ENCODE results near the gene PDHX.
"Not testable (repeated sequence)": the region's sequence is repeated elsewhere in the genome, so short reads cannot be mapped to it uniquely, and the experiment has no call there.

The PDHX gene

DNA sequence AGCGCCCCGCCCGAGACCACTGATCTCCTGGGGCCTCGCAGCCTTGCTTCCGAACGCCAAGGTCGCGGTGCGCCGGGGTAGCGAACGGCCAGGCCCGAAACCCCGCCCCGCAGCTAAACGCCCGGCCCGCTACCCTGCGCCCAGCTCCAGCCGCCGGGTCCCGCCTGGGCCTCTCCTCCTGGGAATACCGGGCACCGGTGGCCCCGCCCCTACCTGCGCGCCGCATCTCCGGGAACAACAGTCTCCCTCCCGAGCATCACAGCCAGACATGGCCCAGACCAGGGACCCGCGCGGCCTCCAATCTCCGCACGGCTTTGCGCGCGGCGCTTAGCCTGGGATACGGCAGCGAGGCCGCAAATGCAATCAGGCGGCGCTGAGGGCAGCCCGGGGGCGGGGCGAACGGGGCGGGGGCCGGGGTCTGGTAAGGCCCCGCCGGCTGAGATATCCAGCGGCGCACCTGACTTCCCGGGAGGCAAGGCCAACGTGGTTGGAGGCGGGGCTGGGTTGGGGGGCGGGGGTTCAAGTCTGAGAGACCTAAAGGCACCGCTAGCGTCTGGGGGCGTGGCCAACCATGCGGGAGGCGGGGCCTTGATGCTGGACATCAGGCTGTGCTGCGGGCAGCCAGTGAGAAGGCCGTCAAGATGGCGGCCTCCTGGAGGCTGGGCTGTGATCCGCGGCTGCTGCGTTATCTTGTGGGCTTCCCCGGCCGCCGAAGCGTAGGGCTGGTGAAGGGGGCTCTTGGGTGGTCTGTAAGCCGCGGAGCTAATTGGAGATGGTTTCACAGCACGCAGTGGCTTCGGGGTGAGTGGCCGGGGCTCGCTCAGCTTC, at the start of gene PDHX, which contains the start of gene APIP:
Gene PDHX, plus strand, starts transcription at position 604 of the 828 bp plus-strand sequence. Its CDS starts 38 bp downstream, at position 642.
Gene APIP, minus strand, starts transcription at position 365 of the 828 bp plus-strand sequence. Its CDS starts 95 bp downstream, at position 270.
- DNase-seq, result peak; percentile 99

DNA sequence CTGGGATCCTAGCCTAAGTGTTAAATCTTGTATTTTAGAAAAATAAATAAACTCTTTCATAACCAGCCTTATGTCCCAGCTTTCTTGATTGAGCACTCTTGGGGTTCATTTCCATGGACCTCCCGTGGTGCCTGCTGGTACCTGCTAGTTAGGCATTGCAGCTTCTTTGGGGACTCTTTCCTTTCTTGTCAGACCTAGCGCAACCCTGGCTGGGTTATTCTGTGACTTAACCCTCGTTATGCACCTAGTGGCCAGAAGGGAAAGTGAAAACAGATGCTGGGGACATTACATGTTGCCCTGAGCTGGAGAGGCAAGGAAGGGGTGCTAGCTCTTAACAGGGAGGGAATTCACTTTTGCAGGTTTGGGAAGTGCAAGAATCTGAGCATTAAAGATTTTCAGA, 47.0 kb upstream of the PDHX start:
- DNase-seq, result peak; percentile 66

DNA sequence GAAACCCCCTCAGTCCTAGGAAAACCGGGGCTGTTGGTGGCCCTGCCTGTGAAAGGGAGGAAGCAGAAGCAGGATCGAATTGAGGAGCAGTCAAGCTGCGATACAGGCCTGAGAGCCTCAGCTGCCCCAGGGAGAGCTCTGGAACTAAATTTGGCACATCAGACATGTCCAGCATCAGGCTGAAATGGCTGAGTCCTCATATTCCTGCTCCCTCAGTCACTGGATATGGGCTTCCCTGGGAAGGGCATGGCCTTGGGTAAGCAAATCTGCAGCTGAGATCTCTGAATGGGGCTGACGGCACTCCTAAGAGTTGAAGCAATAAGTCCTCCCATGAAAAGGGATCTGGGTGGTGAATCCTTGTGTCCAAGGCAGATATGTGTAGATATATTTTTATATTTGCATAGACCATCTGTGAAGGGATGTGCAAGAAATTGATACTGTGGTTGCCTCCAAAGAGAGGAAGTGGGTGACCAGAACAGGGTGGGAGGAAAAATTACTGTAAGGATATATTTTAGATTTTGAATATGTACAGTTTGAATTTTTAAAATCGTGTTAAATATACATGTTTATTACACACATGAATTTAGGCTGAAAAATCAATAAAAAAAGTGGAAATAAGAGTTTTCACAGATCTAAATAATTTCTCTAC, 45.7 kb upstream of the PDHX start:
- peak; percentile 3 for DNase-seq

DNA sequence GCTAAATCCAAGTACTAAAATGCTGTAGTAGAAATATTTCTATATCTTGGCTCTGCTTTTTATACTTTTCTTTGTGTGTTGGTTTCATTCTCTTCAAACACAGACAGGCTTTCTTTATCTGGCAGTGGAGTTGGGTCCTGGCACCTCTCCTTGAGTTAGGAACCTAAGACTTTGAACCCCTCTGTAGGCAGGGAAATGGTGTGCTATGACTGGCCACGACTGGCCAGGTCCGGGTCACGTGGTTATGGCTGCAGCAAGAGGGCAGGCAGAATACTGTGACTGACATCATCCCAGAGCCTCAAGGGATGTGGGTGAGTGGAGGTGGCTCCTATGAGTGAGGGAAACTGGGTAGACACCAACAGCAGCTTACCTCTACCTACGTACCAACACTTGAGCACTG, 42.2 kb upstream of the PDHX start:
- no peak for DNase-seq

DNA sequence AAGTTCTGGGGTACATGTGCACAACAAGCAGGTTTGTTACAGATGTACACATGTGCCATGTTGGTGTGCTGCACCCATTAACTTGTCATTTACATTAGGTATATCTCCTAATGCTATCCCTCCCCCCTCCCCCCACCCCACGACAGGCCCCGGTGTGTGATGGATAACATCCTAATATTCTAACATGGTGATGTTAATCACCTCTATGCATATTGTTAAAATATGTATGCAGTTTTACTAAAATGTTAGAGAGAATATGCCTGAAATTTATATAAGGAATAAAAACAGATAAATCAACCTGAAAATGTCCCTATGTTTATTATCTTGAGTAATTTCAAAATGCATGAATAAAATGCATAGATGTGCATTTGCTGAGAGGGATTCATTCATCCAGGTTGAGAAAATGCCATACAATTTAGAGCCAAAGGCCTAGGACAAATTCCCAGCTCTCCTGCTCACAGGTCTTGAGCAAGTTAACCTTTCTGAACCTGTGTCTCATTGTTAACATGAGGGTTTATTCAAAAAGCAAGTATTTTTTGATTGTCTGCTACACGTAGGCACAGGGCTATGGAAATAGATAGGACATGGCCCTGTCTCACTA, 38.9 kb upstream of the PDHX start:
- no peak for DNase-seq

DNA sequence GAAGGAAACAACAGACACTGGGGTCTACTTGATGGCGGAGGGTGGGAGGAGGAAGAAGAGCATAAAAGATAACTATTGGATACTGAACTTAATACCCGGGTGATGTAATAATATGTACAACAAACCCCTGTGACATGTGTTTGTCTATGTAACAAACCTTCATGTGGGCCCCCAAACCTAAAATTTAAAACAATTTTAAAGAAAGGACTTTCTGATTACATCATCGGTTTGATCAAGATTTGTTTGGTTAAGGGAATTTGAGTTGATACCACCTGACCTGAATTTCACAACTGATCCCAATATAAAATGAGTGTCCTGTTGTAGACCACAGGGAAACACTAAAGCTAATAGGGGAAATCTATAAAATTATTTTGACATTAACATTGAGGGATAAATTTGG, 34.5 kb upstream of the PDHX start:
- no peak for DNase-seq

DNA sequence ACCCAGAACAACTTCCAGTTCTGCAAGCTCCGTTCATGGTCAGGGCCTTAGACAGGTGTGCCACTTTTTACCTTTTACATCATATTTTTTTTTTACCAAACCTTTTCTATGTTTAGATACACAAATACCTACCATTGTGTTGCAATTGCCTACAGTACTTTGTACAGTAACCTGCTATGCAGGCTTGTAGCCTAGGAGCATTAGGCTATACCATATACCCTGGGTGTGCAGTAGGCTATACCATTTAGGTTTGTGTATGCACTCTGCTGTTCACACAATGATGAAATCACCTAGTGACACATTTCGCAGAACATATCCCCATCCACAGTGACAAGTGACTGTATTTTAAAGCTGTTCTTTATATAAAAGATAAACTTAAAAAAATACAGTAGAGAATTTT, 29.8 kb upstream of the PDHX start:
- no peak for DNase-seq

DNA sequence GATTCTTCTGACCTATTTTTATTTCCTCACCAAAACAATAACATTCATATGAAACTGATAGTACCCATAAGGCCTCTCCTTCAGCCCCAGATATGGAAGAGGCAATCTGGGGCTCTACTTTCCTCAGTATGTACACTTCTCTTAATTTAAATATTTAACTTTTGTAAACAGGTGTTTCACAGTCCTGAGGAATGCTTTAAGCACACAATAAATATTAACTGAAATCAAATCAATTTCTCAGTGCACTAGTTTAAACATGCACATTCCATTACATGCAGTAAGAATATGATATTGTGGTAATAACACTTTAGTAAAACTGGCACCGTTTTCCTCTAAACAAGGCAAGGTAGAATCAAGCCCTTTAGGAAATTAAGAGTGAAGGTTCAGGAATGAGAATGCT, 29.2 kb upstream of the PDHX start:
- no peak for DNase-seq

DNA sequence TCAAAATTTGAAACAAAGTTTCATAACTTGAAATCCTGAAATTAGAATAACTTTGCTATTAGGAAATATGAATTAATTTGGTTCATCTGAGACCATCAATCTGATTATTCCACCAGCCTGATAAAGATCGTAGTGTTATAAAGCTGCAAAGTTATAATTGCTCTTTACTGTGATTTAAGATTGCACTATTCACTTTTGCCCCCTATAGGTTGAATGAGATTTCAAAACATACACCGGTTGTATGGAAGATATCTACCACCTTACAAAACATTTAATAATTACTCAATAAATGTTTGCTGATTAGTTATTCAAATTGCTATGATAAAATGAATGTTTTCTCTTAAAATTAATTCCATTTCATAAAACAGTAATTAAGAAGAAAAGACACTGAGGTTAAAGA, 26.3 kb upstream of the PDHX start:
- peak; percentile 31 for DNase-seq

DNA sequence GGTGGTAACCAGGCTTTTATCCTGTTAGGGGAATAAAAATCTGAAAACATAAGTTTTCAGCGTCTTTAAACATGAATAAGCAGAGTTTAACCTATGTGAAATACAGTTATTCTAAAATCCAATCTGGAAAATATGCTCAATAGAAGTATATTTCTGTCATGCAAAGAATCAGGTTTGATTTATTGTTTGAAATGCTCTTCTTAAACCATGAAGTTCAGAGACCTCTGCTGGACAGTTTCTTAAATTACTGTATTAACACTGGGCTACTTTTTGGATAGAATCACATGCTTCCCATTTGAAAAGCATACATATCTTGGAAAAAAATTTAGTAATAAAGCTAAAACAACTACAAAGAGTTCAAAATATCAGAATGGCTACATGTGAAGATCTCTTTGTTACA, 25.6 kb upstream of the PDHX start:
- DNase-seq, result peak; percentile 71

DNA sequence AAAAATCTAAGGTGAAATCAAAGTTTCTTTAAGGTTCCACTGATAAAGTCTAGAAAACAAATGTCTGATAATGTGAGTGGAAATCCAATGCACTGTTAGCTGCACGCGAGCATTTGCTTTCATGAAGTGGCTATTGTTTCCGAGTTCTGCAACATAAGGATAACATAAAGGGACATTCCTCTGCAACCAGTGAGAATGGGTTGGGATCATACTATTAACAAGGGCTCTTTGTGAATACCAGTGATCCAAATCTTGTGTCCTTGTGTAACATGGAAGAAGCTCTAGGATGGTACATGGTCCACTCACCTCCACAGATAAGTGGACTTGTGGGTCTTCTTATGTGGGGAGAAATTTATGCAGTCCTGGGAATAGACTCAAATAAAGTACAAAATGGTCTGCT, 24.8 kb upstream of the PDHX start:
- no peak for DNase-seq

DNA sequence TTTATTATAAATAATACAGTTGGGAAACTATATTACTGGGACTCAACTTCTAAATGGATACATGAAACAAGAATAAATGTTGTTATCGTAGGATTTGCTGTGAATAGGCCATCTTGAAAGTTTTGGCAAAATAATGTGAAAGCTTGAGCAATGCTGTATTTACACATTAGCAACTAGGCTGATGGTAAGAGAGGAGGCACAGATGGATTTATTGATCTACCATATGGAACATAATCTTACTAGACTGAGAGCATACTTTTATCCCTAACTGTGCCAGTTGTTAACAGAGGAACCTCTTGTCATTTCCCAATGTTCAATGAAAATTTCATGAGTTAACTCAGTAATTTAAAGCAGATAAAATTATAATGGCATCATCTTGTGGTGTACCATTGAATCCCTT, 23.0 kb upstream of the PDHX start:
- no peak for DNase-seq

DNA sequence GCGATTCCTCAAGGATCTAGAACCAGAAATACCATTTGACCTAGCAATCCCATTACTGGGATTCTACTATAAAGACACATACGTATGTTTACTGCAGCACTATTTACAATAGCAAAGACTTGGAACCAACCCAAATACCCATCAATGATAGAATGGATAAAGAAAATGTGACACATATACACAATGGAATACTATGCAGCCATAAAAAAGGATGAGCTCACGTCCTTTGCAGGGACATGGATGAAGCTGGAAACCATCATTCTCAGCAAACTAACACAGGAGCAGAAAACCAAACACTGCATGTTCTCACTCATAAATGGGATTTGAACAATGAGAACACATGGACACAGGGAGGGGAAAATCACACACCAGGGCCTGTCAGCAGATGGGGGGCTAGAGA, 20.2 kb upstream of the PDHX start:
- not testable (repeated sequence) for DNase-seq

DNA sequence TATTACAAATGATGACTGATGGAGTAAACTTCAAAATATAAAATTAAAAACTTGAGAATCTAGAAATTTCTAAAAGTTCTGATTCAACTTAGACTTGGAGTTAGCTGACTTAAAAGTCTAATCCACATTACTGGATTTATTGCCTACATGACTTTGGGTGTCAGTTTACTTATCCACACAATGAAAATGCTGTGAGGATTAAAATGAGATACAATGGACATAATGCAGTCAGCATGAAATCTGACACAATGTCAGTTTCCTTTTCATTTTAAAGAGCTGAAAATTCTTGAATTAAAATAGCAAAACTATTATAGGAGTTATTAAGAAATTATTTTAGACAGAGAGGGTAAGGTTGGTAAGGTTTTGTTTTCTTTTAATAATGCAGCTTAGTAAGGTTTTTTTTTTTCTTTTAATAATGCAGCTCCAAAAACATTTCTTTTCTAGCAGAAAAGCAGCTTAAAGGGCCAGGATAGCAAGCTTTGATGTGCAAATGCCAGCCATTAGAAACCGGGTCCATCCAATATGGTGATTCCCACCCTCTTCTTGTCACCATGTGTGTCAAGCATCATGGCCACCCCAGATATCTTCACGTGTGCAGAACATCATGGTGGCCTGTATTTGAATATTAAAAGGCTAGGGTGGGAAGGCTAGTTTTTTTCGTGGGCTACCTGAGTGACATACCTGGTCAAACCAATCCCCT, 19.1 kb upstream of the PDHX start:
- DNase-seq, result no peak

DNA sequence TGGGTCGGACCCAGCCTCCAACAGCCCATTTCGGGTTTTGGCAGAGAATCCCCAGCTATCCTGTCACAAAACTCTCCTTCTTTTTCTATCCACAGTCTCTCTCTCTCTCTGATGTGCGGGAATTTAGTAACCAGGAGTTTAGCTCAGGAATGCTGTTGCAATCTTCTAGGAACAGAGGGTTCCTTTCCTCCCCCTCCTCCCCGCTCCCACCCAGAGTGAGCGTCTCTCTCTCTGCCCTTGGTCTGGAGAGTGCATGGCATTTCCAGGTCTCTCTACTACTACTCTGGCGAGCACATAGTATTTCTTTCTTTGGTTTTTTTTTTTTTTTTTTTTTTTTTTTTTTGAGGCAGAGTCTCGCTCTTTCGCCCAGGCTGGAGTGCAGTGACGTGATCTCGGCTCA, 17.9 kb upstream of the PDHX start:
- DNase-seq, result no peak

DNA sequence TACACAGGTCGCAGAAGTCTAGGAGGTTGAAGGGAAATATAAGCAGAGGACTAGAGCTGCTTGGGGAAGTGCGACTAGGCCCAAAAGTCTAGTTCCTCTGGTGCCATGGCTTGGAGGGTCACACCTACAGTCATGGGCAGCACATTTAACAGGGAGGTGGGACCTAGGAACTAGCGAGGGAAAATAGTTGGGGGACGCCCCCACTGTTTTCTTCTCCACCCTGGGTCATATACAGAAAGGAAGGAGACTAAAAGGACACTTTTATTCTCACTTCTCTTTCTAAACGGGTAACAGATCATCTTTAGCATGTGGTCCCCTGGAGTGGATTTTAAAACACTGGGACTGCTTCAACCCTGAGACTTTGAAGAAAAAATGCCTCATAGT, 16.8 kb upstream of the PDHX start:
- DNase-seq, result no peak

DNA sequence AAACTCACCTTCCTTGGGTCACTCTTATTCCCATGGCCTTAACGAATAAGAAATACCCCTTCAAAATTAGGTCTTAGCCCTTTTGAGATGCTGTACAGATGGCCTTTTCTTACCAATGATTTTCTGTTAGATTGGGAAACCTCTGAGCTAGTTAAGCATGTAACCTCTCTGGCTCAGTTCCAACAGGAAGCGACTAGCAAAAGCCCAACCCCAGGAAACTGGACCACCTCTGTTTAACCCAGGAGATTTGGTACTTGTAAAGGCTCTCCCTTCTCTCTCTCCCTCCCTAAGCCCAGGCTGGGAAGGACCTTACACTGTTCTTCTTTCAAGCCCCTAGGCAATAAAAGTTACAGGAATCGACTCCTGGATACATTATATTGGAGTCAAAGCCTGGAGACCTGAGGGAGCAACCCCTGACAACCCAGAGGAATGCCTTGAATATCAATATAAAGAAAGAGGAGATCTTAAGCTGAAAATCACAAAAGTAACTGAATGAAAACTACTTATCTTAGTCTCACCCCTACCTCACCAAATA, 11.9 kb upstream of the PDHX start:
- no peak for DNase-seq

DNA sequence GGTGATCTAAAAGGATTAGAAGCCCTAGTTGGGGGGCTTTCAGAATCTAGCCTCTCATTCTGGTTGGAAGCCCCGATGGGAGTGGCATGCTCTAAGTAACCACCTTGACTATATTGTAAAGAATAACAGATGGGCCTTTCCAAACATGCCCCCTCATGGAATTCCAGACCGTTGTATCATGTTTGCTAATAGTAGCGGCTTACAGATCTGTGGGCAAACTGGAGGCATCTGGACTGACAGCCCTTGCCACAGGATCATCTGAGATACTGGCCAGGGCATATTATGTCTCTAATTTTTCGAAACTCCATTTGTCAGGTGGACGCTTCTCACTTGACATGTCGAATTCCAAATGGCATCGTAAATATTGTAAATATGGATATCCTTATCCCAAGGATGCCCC, 10.8 kb upstream of the PDHX start:
- DNase-seq, result no peak

DNA sequence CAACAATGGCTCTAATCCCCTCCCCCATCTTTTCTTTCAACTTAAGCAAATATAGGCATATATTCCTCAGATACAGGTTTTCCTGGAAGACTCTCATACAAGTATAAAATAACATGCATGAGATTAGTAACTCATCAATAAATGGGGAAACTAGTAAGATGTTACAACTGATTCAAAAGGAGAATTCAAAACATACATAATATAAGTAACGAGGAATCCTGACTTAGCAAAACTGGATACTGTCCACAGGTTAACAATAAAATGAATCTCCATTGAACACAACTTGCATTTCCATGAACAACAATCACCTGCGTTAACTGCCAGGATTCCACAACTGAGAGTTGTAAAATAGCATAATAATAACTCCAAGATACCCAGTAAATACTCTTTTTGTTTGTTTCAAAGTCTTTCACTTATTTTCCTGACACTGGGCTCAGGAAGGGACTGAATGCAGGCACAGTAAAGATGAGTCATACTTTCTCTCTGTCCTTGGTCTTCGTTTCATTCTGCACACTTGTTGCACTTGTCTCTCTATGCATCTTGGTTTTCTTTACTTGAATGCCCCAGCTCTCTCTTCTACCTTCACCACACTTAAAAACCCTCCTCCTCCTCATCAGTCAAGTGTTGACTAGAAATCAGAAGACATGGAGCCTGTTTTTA, 8.4 kb upstream of the PDHX start:
- DNase-seq, result no peak

DNA sequence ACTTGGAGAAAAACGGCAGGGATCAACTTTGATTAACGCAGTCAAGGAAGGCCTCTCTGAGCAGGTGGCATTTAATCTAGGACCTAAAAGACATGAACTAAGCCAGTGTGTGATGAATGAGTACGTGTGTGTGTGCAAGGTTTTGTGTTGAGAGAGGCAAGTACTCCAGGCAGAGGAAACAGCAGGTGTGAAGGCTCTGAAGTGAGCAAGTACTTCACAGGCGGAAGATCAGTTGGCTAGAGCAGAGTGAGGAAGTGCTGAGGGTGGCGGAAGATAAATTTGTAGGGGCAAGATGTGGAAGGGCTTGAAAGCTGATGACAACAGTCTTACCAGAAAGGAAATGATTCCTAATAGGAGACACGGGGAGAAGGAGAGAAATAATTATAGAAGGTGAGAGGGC, 7.0 kb upstream of the PDHX start:
- no peak for DNase-seq

DNA sequence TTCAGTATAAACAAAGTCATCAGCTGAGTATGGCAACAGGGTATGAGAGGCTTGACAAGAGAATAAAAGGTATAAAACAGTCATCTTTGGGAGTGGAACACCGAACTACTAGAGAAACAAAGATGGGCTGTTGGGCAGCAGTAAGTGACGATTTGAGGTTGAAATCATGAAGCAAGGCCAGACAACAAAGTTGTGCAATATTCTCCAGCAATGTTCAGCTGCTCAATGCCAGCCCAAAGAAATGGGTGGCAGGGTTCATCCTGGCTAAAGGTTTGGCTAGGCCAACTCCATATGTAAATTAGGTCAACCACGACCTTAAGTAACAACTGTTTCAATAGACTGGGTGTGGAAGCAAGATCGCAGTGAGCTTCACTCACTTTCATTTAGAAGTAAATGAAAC, 6.5 kb upstream of the PDHX start:
- DNase-seq, result no peak

DNA sequence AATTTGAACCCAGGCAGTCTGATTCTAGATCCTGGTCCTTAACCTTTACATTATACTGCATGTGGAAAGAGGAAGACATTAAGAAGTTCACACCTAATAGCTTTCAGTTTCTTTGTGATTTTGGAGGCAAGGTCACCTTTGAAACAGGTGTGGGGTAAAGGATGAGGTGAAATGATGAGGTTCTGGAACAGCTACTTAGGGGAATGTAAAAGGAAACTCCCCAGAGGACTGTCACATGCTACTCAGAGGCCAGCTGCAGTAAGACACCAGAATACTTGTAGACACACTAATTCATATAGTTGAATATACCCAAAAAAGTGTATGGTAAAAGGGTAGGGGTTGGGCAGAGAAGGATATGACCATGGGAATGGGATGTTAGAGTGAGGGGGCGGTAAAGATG, 5.6 kb upstream of the PDHX start:
- DNase-seq, result no peak

DNA sequence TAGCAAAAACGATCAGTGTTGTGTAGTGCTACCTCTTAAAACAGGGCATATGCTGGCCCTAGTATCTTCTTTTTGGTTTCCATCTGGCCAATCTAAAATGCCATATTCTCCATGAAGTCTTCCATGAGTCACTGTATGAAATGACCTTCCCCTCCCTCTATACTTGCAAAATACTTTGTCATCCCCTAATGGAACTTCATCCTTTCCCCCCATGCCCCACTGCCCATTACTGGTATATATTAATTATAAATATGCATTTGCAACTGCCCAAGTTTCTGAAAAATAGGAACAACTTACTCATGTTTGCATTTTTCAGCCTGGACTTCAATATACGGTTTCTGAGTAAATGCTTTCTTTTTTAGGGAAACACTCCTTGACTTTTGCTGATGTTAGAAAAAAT, 4.7 kb upstream of the PDHX start:
- DNase-seq, result no peak

All from NCI-H146 (cell line).